Gastroesophageal sphincter (tissue), 3 donors: ENCODE results near the gene SH3BP2.

Experiments used
- CTCF ChIP-seq, 4 experiments: fragments of 200-600 bp in 2 of 4; fragments of 450-650 bp in 2 of 4; sonication (generic) in 1 of 4; IDR thresholded peaks; one replicate each; pipeline ENCODE4 v1.5.1; 2017 to 2019; ENCODE audit warnings: antibody characterized with exemption in 4 of 4, mild to moderate bottlenecking in 2 of 4, moderate library complexity in 2 of 4
- EP300 ChIP-seq: sonication (generic); formaldehyde crosslinking; IDR thresholded peaks from one replicate; pipeline ENCODE4 v1.6.1; 2017; ENCODE audit warnings: antibody characterized with exemption, mild to moderate bottlenecking
- POLR2A ChIP-seq, 2 donors: fragments of 450-650 bp; IDR thresholded peaks; one replicate each; pipeline ENCODE4 v1.6.1; 2017; ENCODE audit warnings: antibody characterized with exemption in 2 of 2, mild to moderate bottlenecking in 2 of 2, moderate library complexity in 1 of 2
- POLR2AphosphoS5 ChIP-seq: sonication (generic); formaldehyde crosslinking; IDR thresholded peaks from one replicate; pipeline ENCODE4 v1.6.1; 2017; ENCODE audit warnings: antibody characterized with exemption

GRCh38 chr4:2839060-2839459 lies 46.2 kb downstream of the SH3BP2 start:
- no peak for TF ChIP-seq POLR2A (IDR thresholded peaks at IDR 0.05)
- no peak for TF ChIP-seq CTCF (IDR thresholded peaks at IDR 0.05)
- TF ChIP-seq EP300: no peak
- TF ChIP-seq POLR2AphosphoS5: no peak
